IPS-20b (cell line): Measurements from ENCODE around the gene ACADS.

Experiments used
- H3K27ac ChIP-seq: one replicate; pipeline ENCODE4 v1.5.1; 2013; ENCODE audit warnings: low read length
- H3K27me3 ChIP-seq: 2 replicates; pipeline ENCODE4 v1.6.1; 2013; ENCODE audit warnings: mild to moderate bottlenecking, low read length, inconsistent platforms; ENCODE audit not compliant: insufficient read depth
- H3K36me3 ChIP-seq: 2 replicates; pipeline ENCODE4 v1.6.1; 2013; ENCODE audit warnings: low read depth, mild to moderate bottlenecking, inconsistent platforms, low read length, moderate library complexity; ENCODE audit not compliant: insufficient read depth
- H3K4me1 ChIP-seq: 2 replicates; pipeline ENCODE4 v1.6.1; 2013; ENCODE audit warnings: mild to moderate bottlenecking, control low read depth, inconsistent platforms, low read length, moderate library complexity; ENCODE audit not compliant: insufficient read depth
- H3K4me3 ChIP-seq: 2 replicates; pipeline ENCODE4 v1.5.1; 2013; ENCODE audit warnings: mild to moderate bottlenecking, low read length, inconsistent platforms
- H3K9ac ChIP-seq: 2 replicates; pipeline ENCODE4 v1.6.1; 2013; ENCODE audit warnings: low read depth, mild to moderate bottlenecking, inconsistent platforms, low read length, moderate library complexity
- H3K9me3 ChIP-seq: 2 replicates; pipeline ENCODE4 v1.6.1; 2013; ENCODE audit warnings: mild to moderate bottlenecking, low read depth, low read length, inconsistent platforms; ENCODE audit not compliant: insufficient read depth

The ACADS gene, protein sequence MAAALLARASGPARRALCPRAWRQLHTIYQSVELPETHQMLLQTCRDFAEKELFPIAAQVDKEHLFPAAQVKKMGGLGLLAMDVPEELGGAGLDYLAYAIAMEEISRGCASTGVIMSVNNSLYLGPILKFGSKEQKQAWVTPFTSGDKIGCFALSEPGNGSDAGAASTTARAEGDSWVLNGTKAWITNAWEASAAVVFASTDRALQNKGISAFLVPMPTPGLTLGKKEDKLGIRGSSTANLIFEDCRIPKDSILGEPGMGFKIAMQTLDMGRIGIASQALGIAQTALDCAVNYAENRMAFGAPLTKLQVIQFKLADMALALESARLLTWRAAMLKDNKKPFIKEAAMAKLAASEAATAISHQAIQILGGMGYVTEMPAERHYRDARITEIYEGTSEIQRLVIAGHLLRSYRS

DNA sequence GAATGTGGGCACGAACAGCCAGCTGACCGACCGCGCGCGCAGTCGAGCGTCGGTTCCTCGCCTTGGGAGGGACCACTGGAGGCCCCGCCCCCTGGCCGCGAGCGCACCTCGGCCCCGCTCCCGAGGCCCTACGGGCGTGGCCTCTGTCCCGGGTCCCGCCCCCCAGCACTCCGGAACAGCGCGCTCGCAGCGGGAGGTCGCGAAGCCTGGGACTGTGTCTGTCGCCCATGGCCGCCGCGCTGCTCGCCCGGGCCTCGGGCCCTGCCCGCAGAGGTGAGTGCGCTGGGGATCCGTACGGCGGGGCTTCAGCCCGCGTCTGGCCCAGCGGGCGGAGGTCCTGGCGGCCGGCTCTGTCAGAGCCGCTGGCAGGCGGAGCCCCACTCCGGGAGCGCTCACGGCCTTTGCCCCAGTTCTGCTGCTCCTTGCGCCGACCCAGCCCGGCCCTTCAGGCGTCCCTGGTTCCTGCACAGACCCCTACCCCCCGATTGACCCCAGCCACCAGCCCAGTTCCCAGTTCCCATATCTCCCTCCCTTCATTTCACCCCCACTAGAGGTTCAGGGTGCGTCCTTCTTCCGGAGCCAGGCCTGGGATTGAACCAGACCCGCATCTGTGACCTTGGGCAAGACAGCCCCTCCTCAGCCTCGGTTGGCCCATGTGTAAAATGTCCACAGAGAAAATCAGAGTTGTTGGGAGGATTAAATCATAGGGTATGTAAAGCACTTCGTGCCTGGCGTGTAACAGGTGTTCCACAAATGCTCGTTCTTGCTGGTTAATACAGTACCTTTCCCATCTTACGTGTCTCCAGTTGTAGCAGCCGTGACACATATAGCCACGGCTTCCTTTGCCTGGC, at the start of gene ACADS:
Gene ACADS, plus strand, starts transcription at position 168 of the 851 bp plus-strand sequence. Its CDS starts 60 bp downstream, at position 228.
- peaks cover 45% of the 10 kb centered on the region for H3K36me3 ChIP-seq
- peak within 1 kb of the TSS; percentile 81 for H3K4me3 ChIP-seq
- peaks cover 11% of the 10 kb centered on the region; the same call in 1 of the 2 replicates for H3K27me3 ChIP-seq
- H3K9ac ChIP-seq: peak within 1 kb of the TSS; percentile 78; the same call in 1 of the 2 replicates
- H3K4me1 ChIP-seq: no peaks in the 10 kb centered on the region
- H3K9me3 ChIP-seq: no peaks in the 10 kb centered on the region
- H3K27ac ChIP-seq: no peak within 1 kb of the TSS

DNA sequence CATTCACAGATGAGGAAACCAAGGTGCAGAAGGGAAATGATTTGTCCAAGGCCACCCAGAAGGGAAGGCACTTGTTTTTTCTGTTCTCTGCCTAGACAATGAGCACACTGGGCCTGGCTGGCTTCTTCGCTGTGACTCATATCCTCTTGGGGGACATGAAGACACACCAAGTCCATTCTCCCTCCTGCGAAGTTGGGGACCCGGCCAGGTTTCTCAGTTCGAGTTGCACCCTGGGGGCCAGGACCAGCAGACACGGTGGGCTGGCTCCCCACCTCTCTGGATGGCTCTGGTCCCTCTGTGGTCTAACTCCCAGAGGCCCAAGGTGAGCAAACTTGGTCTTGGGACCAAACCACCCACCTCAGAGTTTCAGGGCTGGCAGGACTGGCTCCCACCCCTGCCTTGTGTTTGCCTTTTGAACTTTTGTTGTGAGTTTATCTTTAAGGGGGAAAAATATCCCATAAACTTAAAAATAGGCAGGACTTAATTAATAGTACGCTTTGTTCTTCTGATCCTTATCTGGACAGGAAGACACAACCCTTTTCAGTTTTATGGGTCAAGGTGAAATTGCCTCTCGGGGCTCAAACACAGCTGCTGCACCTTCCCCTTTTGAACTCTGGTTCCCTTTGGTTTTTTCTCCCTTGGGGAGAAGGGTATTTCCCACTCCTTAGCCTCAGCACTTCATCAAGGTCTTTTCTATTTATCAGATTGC, 47.7 kb upstream of the ACADS start:
- no peaks in the 10 kb centered on the region for H3K36me3 ChIP-seq
- H3K4me3 ChIP-seq: no peak overlapping the region
- H3K4me1 ChIP-seq: no peaks in the 10 kb centered on the region
- H3K27me3 ChIP-seq: no peaks in the 10 kb centered on the region
- no peak overlapping the region for H3K27ac ChIP-seq
- H3K9ac ChIP-seq: no peak overlapping the region
- H3K9me3 ChIP-seq: no peaks in the 10 kb centered on the region

DNA sequence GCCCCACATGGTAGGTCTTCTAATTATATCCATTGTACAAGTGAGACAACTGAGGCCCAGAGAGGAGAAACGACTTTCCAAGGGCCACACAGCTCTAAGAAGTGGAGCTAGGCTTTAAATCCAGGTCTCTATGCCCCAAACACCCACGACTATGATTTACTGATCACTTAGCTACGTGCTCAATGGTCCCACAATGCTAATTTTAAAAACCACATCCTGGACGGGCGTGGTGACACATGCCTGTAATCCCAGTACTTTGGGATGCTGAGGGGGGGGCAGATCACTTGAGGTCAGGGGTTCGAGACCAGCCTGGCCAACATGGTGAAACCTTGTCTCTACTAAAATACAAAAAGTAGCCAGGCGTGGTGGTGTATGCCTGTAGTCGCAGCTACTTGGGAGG, 47.1 kb upstream of the ACADS start:
- Histone ChIP-seq H3K27ac (no peak overlapping the region), H3K27me3 (no peaks in the 10 kb centered on the region), H3K4me3 (no peak overlapping the region), H3K9me3 (no peaks in the 10 kb centered on the region), H3K36me3 (no peaks in the 10 kb centered on the region), H3K4me1 (no peaks in the 10 kb centered on the region), H3K9ac (no peak overlapping the region)

DNA sequence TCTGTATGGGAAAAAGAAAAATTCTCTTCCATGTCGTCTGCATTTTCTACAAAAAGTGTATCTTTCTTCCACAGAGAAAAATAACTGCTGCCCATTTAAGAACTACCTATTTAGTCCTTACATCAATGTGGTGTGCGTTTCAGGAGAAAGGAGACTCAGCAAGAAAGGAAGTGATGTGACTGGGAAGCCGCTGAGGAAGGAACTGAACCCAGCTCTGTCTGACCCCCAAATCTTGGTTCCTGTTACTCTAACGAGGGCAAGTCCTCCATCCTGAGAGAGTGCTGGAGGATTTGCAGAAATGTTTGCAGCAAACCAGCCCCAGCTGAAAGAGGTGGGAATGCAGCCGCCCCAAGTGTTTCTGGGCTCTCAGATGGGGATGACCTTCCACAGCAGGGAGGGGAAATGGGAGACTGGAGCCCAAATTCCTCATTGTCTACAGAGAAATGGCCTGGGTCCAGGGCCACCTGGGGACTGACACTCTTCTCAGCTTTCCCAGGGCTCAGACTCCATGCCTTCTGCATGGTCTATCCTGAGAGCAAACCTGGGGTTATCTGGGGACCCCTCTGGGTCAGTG, 45.4 kb upstream of the ACADS start:
- no peaks in the 10 kb centered on the region for H3K4me1 ChIP-seq
- no peaks in the 10 kb centered on the region for H3K36me3 ChIP-seq
- H3K4me3 ChIP-seq: no peak overlapping the region
- no peaks in the 10 kb centered on the region for H3K9me3 ChIP-seq
- H3K9ac ChIP-seq: no peak overlapping the region
- H3K27me3 ChIP-seq: no peaks in the 10 kb centered on the region
- no peak overlapping the region for H3K27ac ChIP-seq

DNA sequence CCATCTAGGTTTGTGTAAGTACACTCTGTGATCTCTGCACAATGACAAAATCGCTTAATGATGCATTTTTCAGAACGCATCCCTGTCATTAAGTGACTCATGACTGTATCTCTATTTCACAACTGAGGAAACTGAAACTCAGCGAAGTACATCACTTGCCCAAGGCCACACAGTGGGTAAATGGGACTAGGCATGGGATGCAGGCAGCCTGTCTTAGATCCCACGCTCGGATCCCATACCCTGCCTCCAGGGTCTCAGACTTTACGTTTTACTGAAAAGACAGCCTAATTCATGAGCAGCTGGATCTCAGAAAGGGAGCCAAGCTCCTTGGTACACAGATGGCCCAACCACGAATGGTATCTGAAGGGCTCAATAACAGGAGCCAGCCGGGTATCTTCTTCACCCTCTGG, 41.1 kb upstream of the ACADS start:
- H3K4me1 ChIP-seq: peaks cover 15% of the 10 kb centered on the region
- H3K36me3 ChIP-seq: no peaks in the 10 kb centered on the region
- no peaks in the 10 kb centered on the region for H3K27me3 ChIP-seq
- H3K9me3 ChIP-seq: no peaks in the 10 kb centered on the region
- no peak overlapping the region for H3K9ac ChIP-seq
- no peak overlapping the region for H3K4me3 ChIP-seq
- H3K27ac ChIP-seq: no peak overlapping the region

DNA sequence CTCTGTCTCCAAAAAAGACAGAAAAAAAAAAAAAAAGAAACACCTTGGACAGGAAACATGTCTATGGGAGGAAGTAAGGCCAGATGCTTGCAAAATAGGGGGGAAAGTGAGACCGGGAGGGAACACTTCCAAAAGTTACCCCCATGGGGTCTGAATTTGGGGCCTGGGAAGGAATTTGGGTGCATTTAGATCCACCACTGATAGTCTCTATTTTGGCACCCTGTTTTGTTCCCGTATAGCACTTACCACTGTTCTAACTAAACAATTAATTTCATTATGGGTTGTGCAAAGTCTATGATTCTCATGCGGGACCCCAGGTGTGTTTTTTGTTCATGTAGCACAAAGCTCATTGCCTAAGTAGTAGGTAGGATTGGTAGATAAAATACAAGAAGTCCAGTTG, 40.1 kb upstream of the ACADS start:
- H3K9ac ChIP-seq: peak overlapping the region; percentile 95; the same call in 1 of the 2 replicates

DNA sequence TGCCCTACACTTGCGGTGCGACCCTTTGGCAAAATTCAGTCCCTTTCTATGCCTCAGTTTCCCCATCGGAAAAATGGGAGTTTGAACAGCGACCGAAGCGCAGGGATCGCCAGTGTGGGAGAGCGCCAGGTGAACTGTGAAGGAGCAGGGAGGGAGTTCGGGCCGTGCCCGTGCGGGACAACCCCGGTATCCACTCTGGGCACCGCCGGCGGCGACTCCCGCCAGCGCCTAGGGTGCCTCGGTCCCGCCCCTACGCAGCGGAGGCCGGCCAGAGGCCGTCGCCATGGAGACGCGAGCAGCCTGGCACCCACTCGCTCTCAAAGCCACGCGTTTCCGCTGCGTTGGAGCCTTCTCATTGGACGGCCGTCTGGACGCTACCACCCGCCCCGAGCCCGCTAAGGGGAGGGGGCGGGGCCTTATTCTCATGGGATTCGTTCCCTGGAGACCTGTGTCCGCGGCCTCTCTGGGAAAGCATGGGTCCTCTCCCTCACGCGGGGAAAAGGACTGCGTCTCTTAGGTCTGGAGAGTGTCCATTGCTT, 39.4 kb upstream of the ACADS start:
- Histone ChIP-seq H3K9me3 (no peaks in the 10 kb centered on the region), H3K4me3 (peak overlapping the region; percentile 88), H3K27me3 (no peaks in the 10 kb centered on the region), H3K27ac (peak overlapping the region; percentile 75), H3K36me3 (0 out of 2 replicates have a peak, but pooled peaks cover 2% of the 10 kb centered on the region), H3K9ac (peak overlapping the region; percentile 95), H3K4me1 (peaks cover 29% of the 10 kb centered on the region)

More for the DNA sequence above, 40.1 kb upstream of the ACADS start:
- Histone ChIP-seq H3K4me1 (peaks cover 22% of the 10 kb centered on the region), H3K27ac (no peak overlapping the region), H3K27me3 (no peaks in the 10 kb centered on the region), H3K36me3 (no peaks in the 10 kb centered on the region), H3K4me3 (peak overlapping the region; percentile 88; the same call in 1 of the 2 replicates), H3K9me3 (no peaks in the 10 kb centered on the region)

DNA sequence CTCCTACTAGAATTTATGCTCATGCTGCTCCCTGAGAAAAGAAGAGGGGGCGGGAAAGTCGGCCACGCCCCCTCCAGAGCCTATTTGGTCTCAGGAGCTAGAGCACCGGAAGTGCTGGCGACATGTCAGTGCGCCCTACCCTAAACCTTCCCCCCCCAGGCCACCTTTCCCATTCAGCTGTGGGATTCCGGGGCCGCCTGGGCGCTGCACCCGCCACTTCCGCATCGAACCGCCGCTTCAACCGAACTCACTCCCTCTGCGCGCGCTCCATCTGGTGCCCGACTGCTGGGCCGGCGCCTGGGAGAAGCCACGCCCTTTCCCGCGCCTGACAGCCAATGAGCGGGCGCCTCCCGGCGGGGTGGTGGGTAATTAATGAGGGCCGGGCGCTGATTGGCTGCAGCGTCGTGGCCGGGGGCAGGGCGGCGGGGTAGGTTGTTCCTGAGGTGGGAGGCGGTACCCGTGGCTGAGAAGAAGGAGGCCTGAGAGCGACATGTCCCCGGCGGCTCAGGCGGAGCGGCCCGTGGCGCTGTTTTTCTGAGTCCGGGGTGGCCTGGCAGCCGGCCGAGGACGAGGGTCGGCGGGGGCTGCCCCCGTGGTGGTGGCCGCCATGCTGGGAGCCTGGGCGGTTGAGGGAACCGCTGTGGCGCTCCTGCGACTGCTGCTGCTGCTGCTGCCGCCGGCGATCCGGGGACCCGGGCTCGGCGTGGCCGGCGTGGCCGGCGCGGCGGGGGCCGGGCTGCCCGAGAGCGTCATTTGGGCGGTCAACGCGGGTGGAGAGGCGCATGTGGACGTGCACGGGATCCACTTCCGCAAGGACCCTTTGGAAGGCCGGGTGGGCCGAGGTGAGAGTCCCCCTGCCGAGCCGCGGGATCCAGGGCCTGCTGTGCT, 38.7 kb upstream of the ACADS start, which contains the start of gene MLEC:
Gene MLEC, plus strand, starts transcription at position 460 of the 888 bp plus-strand sequence. Its CDS starts 148 bp downstream, at position 608.
- peak within 1 kb of the TSS; percentile 75 for H3K27ac ChIP-seq
- H3K4me3 ChIP-seq: peak within 1 kb of the TSS; percentile 88
- H3K4me1 ChIP-seq: peaks cover 33% of the 10 kb centered on the region
- peak within 1 kb of the TSS; percentile 95 for H3K9ac ChIP-seq
- no peaks in the 10 kb centered on the region for H3K9me3 ChIP-seq
- H3K36me3 ChIP-seq: 0 out of 2 replicates have a peak, but pooled peaks cover 3% of the 10 kb centered on the region
- no peaks in the 10 kb centered on the region for H3K27me3 ChIP-seq

DNA sequence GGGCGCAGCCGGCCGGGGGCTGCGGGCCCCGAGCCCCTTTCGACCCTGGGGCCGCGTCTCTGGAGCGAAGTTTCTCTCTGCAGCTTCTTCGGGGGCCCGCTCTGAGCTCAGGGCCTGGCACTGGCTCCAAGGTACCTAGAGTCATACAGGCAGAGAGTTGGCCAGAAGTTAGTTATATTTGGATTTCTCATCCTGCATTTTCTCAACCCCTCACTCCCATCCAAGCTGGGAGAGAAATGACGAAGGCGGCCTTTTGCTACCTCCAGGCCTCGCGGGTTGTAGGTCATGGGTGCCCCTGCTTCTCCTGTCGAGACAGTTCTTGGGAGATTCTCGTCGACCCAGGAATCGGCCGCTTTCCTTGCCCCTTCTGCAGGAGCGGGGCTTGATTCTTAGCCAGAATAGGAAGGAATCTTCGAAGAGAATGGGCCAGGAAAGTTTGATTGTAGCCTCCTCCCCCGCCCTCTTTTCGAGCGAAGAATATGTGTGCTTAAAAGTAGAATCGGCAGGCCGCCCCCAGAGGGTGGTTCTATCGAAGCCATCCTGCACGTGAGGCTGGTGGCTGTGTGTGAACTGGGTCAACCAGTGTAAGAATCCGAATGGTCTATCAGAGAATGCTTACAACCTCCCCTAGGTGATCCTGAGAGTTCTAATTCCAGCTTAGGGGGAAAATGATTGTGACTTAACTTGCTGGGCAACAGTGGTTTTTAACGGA, 37.9 kb upstream of the ACADS start:
- H3K9me3 ChIP-seq: no peaks in the 10 kb centered on the region
- H3K4me1 ChIP-seq: peaks cover 39% of the 10 kb centered on the region
- 0 out of 2 replicates have a peak, but pooled peaks cover 3% of the 10 kb centered on the region for H3K36me3 ChIP-seq
- peak overlapping the region; percentile 88 for H3K4me3 ChIP-seq
- H3K27me3 ChIP-seq: no peaks in the 10 kb centered on the region
- peak overlapping the region; percentile 91; the same call in 1 of the 2 replicates for H3K9ac ChIP-seq
- H3K27ac ChIP-seq: no peak overlapping the region
